Endothelial cell of umbilical vein (primary cell): ENCODE results near the gene USP28. TPM values are rescaled to one million over a fixed set of nuclear protein-coding genes. Genes with fewer than 3 reads are reported as not detected.

Source experiments
- BruUV-seq: library from RNA; stranded (reverse); fragments of 400-500 nt; replicated peaks from 2 replicates; lab custom pipeline; 2021; lab: Mats Ljungman, UMichigan
- CTCF ChIA-PET: fragments of 300-600, 350-600 bp; sonication (Branson Sonifier 250); formaldehyde crosslinking; loops from one replicate; lab custom pipeline; 2021; ENCODE audit warnings: antibody characterized with exemption, inconsistent platforms; lab: Charles Lee
- POLR2A ChIA-PET: fragments of 300-600, 350-600 bp; sonication (Branson Sonifier 250); formaldehyde crosslinking; loops from one replicate; lab custom pipeline; 2021; ENCODE audit warnings: antibody characterized with exemption, inconsistent platforms; lab: Charles Lee
- DNase-seq: peaks from one replicate; pipeline ENCODE4 v3.0.0-alpha.2; 2011; ENCODE audit warnings: low read depth, low spot score
- FAIRE-seq: peaks from 2 replicates; lab custom pipeline; 2011; peaks lifted over from hg19 to GRCh38; lab: Jason Lieb, UNC
- H2AFZ ChIP-seq: 2 replicates; pipeline ENCODE4 v1.6.0; 2012; ENCODE audit warnings: low read depth, low read length, control low read depth, inconsistent platforms
- H3K27ac ChIP-seq: 2 replicates; pipeline ENCODE4 v1.5.1; 2011; ENCODE audit warnings: low read depth, mild to moderate bottlenecking, control low read depth, low read length, moderate library complexity; ENCODE audit not compliant: insufficient read depth
- H3K27me3 ChIP-seq, 2 experiments: 2 replicates each; pipeline versions ENCODE4 v1.6.0 to v1.6.1; 2011; ENCODE audit warnings: low read length in 2 of 2, mixed read lengths in 1 of 2; ENCODE audit not compliant: control insufficient read depth in 2 of 2, insufficient read depth in 2 of 2
- H3K36me3 ChIP-seq, 2 experiments: 2 replicates in 1 of 2; 3 replicates in 1 of 2; pipeline ENCODE4 v1.5.1; 2011; ENCODE audit warnings: low read length in 2 of 2, mild to moderate bottlenecking in 1 of 2, moderate library complexity in 1 of 2; ENCODE audit not compliant: control insufficient read depth in 2 of 2, insufficient read depth in 2 of 2; ENCODE audit errors: extremely low read depth in 1 of 2
- H3K4me1 ChIP-seq: 3 replicates; pipeline ENCODE4 v1.5.1; 2011; ENCODE audit warnings: mild to moderate bottlenecking, low read length; ENCODE audit not compliant: control insufficient read depth, insufficient read depth; ENCODE audit errors: extremely low read depth
- H3K4me2 ChIP-seq: 2 replicates; pipeline ENCODE4 v1.6.1; 2011; ENCODE audit warnings: low read length, control low read depth, mixed read lengths; ENCODE audit not compliant: insufficient read depth
- H3K4me3 ChIP-seq, 3 experiments: fragments of 200-600 bp in 1 of 3; sonication (generic), shearing (Covaris generic) in 1 of 3; replicated peaks in 1 of 3; 2 replicates each; pipeline ENCODE4 v1.5.1; 2011 to 2016; ENCODE audit warnings: control low read depth in 3 of 3, low read length in 3 of 3, mild to moderate bottlenecking in 2 of 3, inconsistent platforms in 1 of 3, low read depth in 1 of 3, moderate library complexity in 1 of 3; ENCODE audit not compliant: insufficient read depth in 1 of 3
- H3K79me2 ChIP-seq: 2 replicates; pipeline ENCODE4 v1.6.0; 2012; ENCODE audit warnings: low read length, inconsistent platforms; ENCODE audit not compliant: control insufficient read depth, insufficient read depth
- H3K9ac ChIP-seq: replicated peaks from 2 replicates; pipeline ENCODE3; 2011; ENCODE audit warnings: low read length, control low read depth; ENCODE audit not compliant: insufficient read depth; ENCODE audit errors: extremely low read depth
- H3K9me1 ChIP-seq: replicated peaks from 3 replicates; pipeline ENCODE4 v1.6.0; 2011; ENCODE audit warnings: mild to moderate bottlenecking, low read length; ENCODE audit not compliant: control insufficient read depth, insufficient read depth; ENCODE audit errors: extremely low read depth
- H3K9me3 ChIP-seq: replicated peaks from 2 replicates; pipeline ENCODE4 v1.5.1; 2012; ENCODE audit warnings: low read length, inconsistent platforms; ENCODE audit not compliant: control insufficient read depth, insufficient read depth
- H4K20me1 ChIP-seq: replicated peaks from 2 replicates; pipeline ENCODE3; 2011; ENCODE audit warnings: mild to moderate bottlenecking, low read length; ENCODE audit not compliant: control insufficient read depth, insufficient read depth; ENCODE audit errors: extremely low read depth
- CTCF ChIP-seq, 2 donors: IDR thresholded peaks; 1 replicate in 1 of 2; 2 replicates in 1 of 2; pipeline ENCODE4 v1.5.1; 2011; ENCODE audit warnings: low read length in 2 of 2, mild to moderate bottlenecking in 2 of 2, moderate library complexity in 2 of 2, control low read depth in 1 of 2, inconsistent platforms in 1 of 2, low read depth in 1 of 2; ENCODE audit not compliant: insufficient read depth in 1 of 2; ENCODE audit errors: extremely low read depth in 1 of 2
- EZH2 ChIP-seq: IDR thresholded peaks from 2 replicates; pipeline ENCODE4 v1.6.1; 2012; ENCODE audit warnings: borderline replicate concordance, low read depth, mild to moderate bottlenecking, moderate library complexity, low read length, inconsistent platforms; ENCODE audit not compliant: severe bottlenecking
- FOS ChIP-seq: IDR thresholded peaks from 2 replicates; pipeline ENCODE4 v1.6.1; 2011; ENCODE audit warnings: mild to moderate bottlenecking, low read length, moderate library complexity, borderline replicate concordance; ENCODE audit not compliant: insufficient read depth
- GATA2 ChIP-seq: IDR thresholded peaks from 2 replicates; pipeline ENCODE4 v1.7.0; 2011; ENCODE audit warnings: low read depth, mild to moderate bottlenecking, moderate library complexity, mixed read lengths, low read length; ENCODE audit not compliant: insufficient read length, insufficient read depth
- JUN ChIP-seq: IDR thresholded peaks from 2 replicates; pipeline ENCODE4 v1.6.1; 2011; ENCODE audit warnings: borderline replicate concordance, low read depth; ENCODE audit not compliant: insufficient read length, insufficient read depth
- MAX ChIP-seq: IDR thresholded peaks from 2 replicates; pipeline ENCODE4 v1.6.1; 2011; ENCODE audit not compliant: insufficient read depth, insufficient read length
- MYC ChIP-seq: IDR thresholded peaks from one replicate; pipeline ENCODE4 v1.6.1; 2011; ENCODE audit warnings: mild to moderate bottlenecking, low read depth, low read length
- POLR2A ChIP-seq: IDR thresholded peaks from 2 replicates; pipeline ENCODE4 v1.6.1; 2012; ENCODE audit warnings: low read depth, mild to moderate bottlenecking, control low read depth, low read length
- POLR2AphosphoS5 ChIP-seq: IDR thresholded peaks from 2 replicates; pipeline ENCODE4 v1.6.1; 2012; ENCODE audit warnings: low read depth, mild to moderate bottlenecking, control low read depth, low read length, moderate library complexity; ENCODE audit not compliant: insufficient read depth
- dilution Hi-C: fragments of 300-500 bp; cut with MboI; formaldehyde crosslinking; loops from one replicate; pipeline ENCODE4 v1.15.0; 2019; ENCODE audit warnings: low sequenced_read_pairs; ENCODE audit not compliant: extremely low pct_ligation_motif_present
- intact Hi-C: fragments of 100-400 bp; cut with micrococcal nuclease; formaldehyde crosslinking; loops from one replicate; pipeline ENCODE4 v1.10.0; 2022
- polyA plus RNA-seq, 4 experiments: library from polyadenylated mRNA; depleted of rRNA in 3 of 4; stranded (reverse) in 3 of 4; unstranded in 1 of 4; fragments of >200 nt; gene quantifications; 2 replicates each; pipeline versions ENCODE4 v1.2.1 to v1.2.3, GENCODE V29; 2011 to 2012; ENCODE audit warnings: missing spikeins in 1 of 4
- total RNA-seq: library from RNA; stranded (reverse); gene quantifications from 2 replicates; pipeline ENCODE4 v1.2.3, GENCODE V29; 2021

USP28 gene
- total and polyA plus RNA-seq, 2 donors (not counting 3 experiments of a cell fraction or from before 2014, with no cell fraction given): 19.2 to 29.6 TPM

- no TSS peak for BruUV-seq
- H3K36me3 ChIP-seq: peaks cover 0 to 2% of the 10 kb centered on the region in 2 experiments
- no peak overlapping the region for H2AFZ ChIP-seq
- TF ChIP-seq CTCF (IDR thresholded peaks at IDR 0.05; ENCODE audit: extremely low read depth in 1 of 2, insufficient read depth in 1 of 2, low read depth in 1 of 2, low read length in 2 of 2) (no peak), EZH2 (no peak), POLR2A (no peak), GATA2 (no peak), MAX (no peak), MYC (no peak), JUN (no peak), FOS (no peak), POLR2AphosphoS5 (no peak)
- H3K79me2 ChIP-seq: no peaks in the 10 kb centered on the region
- CTCF ChIA-PET: interaction anchor here (1.2 kb wide), 1 partner anchor 12 kb away, joined by 3 read pairs; no protein-coding TSS in a partner anchor
- DNase-seq: no peak
- no peak overlapping the region for H3K9ac ChIP-seq
- H3K4me1 ChIP-seq: no peaks in the 10 kb centered on the region
- H3K4me3 ChIP-seq: no peak overlapping the region
- no peaks in the 10 kb centered on the region for H4K20me1 ChIP-seq
- no peaks in the 10 kb centered on the region for H3K9me3 ChIP-seq
- dilution Hi-C loops (no loop called here), intact Hi-C loops (loop anchor here (2.0 kb wide), 1 partner anchor 19 kb away; no protein-coding TSS in a partner anchor)
- no peak overlapping the region for H3K27ac ChIP-seq
- POLR2A ChIA-PET: interaction anchor here (0.7 kb wide), 1 partner anchor 46 kb away, joined by 3 read pairs; no protein-coding TSS in a partner anchor
- H3K4me2 ChIP-seq: no peak overlapping the region
- no peaks in the 10 kb centered on the region for H3K9me1 ChIP-seq
- H3K27me3 ChIP-seq: no peaks in the 10 kb centered on the region
- no peak for FAIRE-seq
These were observed 47.2 kb downstream of the USP28 start for GRCh38 chr11:113828191-113828590.
